ENCODE measurements around the gene GFPT1.

Gene GFPT1

DNA sequence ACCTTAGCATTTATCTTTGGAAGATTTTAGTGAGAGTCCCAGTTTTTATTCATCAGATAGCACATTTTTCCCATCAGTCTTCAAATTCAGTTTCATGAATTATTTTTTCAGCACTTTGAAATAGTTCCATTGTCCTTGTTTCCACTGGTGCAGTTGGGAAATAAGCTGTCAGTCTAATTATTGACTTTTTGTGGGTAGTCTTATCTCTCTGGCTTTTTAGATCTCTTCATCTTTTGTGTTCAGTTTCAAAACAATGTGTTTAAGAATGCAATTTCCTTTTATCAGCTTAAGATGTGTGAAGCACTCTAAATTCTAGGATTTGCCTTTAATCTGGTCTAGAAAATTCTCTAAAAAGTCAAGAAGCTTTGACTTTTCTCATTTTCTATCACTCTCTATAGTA is 70.5 kb downstream of the GFPT1 start:
- DNase-seq (ENCODE audit: low spot score), result no peak

DNA sequence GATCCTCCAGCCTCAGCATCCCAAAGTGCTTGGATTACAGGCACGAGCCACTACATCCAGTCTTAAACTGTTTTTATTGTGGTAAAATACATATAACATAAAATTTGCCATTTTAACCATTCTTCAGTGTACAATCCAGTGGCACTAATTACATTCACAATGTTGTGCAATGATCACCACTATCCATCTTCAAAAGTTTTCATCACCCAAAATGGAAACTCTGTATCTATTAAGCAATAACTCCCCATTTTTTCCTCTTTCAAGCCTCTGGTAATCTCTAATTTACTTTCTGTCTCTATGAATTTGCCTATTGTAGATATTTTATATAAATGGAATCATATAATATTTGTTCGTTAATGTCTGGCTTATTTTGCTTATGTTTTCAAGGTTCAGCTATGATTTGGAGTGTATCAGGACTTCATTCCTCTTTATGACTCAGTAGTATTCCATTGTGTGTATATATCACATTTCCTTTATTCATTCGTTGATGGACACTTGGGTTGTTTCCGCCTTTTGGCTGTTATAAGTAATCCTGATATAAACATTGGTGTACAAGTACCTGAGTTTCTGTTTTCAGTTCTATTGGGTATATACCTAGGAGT is 71.8 kb downstream of the GFPT1 start:
- no peak for DNase-seq (ENCODE audit: low spot score)

DNA sequence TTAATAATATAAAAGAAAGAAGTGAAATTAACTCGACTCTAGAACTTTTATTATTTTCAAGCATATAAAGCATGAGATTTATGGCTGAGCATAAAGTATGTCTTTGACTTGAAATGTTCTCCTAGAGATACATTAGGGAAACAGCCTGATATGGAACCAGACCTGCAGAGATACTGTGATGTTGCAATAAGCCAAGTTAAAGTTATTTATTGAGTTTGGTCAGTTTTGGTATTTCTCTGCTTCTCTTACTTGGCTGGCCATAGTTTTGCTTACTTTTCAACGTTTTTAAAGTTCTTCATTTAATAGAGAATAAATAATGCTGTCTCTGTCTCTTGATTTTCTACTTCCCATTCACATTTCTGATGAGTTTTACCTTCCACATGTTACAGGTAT is 76.0 kb downstream of the GFPT1 start:
- no peak for DNase-seq (ENCODE audit: low spot score)

DNA sequence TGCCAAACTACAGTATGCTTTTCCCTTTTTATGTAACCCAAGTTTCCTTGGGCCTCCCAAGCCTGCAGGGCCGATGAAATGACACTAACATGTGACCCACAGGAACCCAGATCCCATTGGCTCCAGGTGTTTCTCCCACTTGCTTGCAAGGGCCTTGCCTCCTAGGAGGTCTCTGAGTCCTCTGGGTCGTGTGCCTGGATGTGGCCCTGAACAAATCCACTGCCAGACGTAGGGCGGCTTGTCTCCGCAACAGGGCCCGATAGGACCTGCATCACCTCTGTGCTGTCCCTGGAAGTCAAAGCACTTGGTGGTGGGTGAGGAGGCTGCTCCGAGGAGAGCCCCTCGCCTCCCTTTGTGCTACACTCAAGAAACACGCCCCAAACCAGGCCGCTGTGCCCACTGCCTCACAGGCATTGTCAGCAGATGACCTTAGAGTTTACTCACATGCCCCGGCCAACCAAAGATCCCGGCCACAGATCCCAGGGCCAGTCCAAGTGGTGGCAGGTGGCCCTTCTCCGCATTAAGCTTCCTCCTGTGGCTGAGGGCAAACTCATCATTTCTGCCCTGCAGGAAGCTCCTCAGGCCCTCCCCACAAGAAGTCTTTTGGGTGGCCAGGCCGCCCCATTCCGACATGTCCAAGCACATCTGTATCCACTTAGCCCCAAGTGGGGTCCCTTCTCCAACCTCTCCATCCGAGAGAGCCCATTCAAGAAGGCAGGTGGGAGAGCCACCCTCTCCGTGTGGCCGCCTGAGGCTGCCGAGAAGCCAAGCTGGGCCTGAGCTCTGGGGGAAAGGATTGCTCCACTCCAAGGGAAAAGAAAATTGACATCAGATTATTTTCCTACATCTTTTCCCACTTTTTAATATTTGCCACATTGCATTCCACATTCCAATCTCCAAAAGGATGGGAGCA is 76.7 kb downstream of the GFPT1 start:
- no peak for DNase-seq (ENCODE audit: low spot score)

DNA sequence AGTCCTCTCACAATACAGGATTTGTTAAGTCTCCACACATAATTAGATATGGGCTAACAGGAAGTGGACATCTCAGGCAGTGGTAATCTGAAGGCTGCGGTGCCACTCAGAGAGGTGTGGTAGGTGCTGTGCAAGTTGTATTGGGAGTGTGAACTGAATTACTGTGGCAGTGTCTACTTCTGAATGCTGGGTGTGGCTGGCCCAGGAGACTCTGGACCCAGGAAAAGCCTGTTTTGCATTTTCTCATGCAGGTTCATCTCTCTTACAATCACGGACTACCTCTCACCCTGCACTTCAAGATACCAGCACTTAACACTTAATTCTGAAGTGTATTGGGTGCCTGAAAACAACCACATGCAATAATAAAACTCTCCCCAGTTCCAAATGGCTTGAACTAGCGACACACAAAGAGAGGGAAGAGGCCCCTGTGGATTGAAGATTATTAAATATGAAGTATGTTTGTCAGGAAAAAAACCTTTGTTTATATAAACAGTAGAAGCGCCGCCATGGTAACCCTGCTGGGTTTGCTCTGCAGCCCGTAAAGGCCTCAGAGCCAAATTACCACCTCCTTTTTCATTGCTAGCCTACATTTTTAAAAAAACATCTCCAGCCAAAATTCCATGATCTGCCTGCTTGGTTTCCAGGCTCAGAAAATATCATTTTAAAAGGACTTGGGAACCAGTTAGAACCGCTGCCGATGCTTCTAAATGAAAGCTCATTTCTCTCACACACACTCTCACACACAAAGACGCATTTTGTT is 77.5 kb downstream of the GFPT1 start:
- DNase-seq (ENCODE audit: low spot score), result no peak

DNA sequence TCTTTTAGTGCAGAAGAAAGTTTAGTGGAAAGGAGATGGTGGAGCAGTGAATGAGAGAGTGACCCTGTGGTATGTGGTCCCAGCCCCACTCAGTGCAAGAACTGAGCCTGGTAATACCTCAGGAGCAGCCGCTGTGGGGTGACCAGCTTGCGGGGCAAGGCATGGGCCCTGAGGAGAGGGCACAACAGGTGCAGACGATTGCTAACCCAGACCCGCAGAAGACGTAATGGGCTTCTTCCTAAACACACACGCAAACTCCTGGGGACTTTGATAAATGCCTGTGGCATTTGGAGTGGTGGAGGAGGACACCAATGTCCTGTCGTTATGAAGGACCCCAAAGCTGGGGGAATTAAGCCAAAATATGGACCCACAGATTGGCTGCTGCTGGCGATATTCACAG is 78.7 kb downstream of the GFPT1 start:
- no peak for DNase-seq (ENCODE audit: low spot score)

DNA sequence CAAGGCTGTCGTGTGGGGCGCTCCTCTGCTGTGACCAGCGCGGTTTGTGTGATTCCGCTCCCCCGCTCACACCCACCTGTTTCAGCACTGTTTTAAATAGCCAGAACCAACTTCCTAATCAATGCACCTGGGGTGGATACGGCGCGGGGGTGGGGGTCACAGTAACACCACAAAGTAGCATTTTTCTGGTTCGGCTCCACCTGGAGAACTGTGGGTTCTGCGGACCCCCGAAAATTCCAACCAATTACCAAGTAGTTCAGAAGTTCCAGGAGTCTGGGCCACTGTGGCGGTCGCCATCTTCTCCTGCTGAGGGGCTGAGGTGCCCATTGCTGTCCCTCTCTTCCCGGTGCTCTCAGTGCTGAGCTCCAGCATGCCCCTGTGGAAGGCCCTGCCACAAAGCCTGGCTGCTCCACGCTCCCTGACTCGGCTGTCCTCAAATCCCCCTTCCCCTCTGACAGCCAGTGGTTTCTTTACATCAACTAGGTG is 79.4 kb downstream of the GFPT1 start:
- DNase-seq (ENCODE audit: low spot score), result no peak

DNA sequence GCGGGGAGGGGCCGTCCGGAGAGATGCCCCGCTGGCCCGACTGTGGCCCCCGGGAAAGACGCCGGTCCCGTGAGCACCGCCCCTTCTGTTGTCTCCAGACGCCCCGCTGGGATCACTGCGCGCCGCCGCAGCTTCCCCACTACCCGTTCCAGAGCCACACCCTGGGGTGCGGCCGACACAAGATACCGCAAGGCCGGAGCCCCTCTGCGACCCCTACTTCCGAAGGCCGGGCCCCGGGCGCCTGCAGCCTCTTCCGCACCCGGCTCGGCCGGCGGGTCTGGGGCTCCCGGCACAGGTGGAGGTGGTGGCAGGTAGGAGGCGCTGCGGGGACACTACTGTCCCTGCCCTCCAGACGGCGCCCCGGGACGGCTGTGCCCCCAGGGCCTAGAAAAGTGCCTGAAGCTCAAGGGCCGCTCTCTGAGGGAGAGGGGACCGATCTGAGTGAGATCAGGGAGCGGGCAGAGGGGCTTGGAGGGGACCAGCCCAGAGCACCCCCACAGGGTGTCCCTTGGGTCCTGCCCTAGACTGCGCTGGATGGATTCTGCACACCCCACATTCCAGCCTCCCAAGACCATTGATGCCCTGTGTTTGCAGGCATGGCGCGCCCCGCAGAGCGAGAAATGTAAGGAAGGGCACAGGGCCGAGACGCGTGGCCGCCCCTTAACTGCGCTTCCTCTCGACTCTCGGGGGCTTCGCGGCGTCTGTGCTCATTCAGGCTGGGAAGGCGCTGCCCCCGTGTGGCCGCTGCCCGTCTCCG is 80.0 kb downstream of the GFPT1 start:
- DNase-seq (ENCODE audit: low spot score), result peak; percentile 95

DNA sequence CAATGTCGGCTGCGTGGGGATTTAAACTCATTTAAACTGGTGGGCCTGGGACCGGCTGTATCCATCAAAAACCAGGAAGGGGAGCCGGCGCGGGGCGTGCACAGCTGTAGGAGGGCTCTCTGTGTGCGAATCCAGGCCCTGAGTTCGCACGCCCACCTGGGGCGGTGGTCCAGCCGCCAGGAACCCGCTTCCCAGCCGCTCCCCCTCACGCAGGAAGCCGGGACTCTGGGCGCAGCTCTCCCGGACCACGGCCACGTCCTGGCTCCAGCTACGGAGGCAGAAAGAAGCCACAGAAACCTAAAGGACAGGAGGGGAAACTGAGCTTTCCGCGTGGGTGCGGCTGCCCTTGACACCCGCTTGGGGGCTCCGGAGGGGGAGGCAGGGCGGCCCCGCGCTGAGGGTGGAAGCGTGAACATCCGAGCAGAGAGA is 80.6 kb downstream of the GFPT1 start:
- DNase-seq (ENCODE audit: low spot score), result peak; percentile 53

DNA sequence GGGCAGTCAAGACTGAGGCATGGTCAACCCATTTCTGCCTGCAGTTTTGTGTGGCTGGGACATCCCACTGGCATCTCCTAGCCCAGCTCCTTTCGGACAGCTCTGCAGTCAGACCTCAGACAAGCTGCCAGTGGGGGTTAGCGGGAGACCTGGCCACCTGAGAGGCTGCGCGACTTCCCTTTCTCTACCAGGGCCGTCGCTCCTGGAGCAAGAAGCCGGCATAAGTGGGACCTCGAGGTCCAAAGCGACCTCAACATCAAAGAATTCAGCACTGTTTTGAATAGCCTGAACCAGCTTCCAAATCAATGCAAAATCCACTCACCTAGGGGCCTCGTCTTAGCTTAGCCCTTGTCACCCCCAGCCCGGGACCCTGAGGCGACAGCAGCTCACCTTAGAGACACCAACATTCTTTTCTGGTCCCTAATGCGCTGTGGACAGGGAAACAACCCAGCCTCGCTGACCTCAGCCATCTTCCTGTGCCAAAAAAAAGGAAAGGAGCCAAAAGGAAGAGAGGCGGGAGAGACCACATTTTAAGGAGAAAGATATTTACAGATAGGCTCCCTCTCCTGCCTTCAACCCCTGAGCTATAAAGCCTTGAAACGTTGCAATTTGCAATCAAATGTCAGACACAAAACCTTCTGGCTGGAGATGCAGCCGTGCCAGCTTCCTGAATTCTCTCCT is 81.2 kb downstream of the GFPT1 start:
- peak; percentile 25 for DNase-seq (ENCODE audit: low spot score)

DNA sequence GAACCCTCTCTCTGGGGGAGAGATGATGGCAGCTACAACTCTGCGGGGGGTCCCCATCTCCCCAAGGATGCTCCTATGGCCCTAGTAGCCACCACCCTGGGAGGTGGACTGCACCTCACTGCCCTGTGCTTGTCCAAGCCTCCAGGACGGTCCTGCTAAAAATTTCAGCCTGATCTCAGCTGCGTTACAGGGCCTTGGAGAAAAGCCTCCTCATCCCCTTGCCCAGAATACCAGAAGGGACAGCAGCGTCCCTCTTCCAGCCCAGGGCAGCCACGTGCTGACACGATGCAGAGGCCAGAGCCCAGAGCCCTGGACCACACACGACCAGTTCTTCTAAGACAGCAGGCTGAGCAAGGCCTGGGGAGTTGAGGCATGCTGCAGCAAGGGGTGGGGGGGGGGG is 81.9 kb downstream of the GFPT1 start:
- no peak for DNase-seq (ENCODE audit: low spot score)

DNA sequence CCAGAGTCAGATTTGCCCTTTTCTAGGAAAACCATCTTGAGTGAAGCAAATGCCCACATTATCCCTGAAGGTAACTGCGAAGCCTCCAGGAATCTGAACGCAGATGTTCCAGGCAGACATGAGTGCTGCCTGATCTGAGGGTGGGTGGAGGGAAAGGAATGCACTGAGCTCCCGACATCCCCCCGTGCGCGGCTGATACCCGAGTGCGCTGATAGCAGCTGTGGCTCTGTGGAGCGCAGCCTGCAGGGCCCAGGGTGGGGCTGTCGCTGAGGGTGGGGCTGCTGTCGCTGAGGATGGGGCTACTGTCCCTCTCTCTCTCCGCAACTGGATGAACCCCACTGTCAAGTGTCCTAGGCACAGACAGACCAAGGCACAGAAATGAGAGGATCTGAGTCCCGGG is 82.4 kb downstream of the GFPT1 start:
- no peak for DNase-seq (ENCODE audit: low spot score)

DNA sequence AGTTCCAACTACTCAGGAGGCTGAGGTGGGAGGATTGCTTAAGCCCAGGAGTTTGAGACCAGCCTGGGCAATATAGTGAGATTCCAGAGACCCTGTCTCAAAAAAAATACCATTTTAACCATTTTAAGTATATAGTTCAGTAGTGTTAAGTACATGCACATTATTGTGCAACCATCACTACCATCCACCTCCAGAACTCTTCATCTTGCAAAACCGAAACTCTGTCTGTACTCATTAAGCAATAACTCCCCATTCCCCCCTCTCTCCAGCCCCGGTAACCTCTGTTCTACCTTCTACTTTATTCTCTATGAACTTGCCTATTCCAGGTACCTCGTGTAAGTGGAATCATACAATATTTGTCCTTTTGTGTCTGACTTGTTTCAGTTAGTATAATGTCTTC is 86.4 kb downstream of the GFPT1 start:
- no peak for DNase-seq (ENCODE audit: low spot score)

DNA sequence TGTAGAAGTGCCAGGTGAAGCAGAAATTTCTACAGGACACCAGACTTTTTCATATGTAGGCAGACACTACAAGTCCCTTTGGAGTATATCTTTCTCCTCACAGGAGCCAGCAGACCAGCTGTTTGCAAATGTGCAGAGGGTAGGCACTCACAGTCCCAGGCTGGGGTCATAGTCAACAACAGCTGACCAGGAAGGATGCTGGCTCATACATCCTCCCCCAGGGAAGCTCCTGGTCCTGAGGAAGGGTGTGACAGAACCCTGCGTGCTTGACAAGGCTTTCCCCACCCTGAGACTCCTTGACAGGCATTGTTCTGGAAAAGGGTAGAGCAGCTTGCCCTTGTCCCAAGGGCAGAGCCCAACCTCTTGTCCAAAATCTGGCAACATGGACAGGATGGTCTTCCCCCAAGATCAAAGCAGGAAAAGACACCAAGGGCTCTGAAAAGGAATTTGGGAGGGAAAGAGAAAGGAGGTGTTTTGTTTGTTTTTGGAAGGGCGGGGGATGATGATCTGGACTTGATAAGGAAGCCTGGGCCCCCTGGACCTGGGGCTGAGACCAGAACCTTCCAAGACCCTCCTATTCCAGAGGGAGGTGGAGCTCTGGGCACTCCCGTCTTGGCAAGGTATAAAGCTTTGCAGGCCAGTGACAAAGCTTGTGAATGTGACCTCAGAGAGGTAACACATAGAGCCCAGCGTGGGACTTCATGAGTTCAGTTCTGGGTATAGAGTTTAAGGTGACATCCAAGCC is 87.1 kb downstream of the GFPT1 start:
- DNase-seq (ENCODE audit: low spot score), result no peak

DNA sequence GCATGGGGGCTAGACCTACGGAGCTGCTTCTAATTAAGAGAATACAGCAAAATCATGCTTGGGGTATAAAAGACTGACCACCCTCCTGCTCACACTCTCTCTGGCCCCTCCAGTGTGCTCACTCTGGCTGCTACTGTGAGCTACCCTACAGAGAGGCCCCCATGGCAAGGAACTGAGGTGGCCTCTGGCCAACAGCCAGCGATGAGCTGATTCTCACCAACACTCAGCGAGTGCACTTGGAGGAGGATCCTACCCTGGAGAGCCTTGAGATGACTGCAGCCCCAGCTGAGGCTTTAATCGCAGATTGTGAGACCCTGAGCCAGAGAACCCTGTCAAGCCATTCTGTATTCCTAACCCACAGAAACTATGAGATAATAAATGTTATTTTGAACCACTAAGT is 88.2 kb downstream of the GFPT1 start:
- DNase-seq (ENCODE audit: low spot score), result no peak

DNA sequence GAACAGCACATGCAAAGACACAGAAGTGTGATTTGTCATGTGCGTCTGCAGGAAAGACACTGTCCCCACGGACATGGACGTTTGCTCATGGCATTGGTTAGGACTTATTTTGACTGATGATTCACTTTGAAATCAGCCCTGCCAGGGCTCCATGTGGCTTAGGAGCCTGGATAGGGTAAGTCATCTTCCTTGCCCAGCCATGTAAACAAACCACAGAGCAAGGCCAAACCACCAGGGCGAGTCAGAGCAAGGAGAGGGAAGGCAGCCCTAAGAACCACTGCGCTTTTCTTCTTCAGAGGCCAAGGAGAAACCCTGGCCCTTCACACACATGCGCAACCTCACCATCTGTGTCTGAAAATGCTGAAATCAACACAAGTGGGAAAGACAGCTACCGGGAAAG is 88.8 kb downstream of the GFPT1 start:
- DNase-seq (ENCODE audit: low spot score), result no peak

DNA sequence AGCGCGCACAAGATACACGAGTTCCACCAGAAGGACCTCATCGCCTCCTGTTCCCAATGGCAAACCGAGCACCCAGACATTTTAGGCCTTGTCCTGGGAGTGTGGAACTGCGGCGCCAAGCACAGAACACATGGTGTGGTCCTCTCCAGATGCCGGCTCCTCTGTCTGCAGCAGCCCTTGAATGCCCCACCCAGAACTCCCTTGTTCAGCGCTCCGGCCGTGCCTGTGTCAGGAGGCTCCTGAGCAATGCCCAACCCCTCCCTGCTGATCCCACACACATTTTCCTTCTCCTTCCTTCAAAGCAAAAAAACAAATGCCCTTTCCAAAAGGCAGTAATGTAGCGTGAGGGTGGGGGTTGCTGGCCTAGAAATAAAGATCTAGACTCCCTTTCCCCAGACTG is 89.8 kb downstream of the GFPT1 start:
- DNase-seq (ENCODE audit: low spot score), result no peak

DNA sequence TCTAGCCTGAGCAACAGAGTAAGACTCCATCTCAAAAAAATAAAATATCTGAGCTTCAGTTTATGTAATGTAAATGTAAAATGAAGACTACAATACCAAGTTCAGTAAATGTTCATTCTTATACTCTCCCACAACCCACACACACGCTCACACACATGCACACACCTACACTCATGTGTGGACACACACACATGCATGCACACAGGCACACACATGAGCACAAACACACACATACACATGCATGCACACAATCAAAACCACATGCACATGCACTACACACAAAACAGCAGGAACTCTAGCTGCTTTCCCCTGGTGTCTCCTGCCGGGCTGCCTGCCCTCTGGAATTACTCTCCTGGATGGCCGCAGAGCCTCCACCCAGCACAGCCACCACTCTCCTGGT is 90.6 kb downstream of the GFPT1 start:
- DNase-seq (ENCODE audit: low spot score), result no peak

DNA sequence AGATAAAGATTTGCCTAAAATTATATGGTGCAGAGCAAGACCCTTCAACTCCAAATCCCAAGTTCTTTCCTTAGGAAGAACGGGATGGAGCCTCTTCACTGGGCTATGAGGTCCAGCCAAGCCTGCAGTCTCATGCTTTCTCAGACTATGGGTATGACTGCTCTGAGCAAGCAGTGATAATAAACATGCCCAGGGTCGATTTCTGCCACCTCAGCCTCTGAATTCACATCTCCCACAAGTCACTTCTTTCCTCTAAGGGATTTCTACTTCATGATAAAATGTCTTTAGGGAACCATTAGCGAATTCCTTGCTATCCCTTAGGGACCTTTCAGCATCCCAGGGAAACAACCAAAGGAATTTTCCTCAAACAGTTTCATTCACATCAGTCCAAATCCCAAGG is 94.8 kb downstream of the GFPT1 start:
- no peak for DNase-seq (ENCODE audit: low spot score)

DNA sequence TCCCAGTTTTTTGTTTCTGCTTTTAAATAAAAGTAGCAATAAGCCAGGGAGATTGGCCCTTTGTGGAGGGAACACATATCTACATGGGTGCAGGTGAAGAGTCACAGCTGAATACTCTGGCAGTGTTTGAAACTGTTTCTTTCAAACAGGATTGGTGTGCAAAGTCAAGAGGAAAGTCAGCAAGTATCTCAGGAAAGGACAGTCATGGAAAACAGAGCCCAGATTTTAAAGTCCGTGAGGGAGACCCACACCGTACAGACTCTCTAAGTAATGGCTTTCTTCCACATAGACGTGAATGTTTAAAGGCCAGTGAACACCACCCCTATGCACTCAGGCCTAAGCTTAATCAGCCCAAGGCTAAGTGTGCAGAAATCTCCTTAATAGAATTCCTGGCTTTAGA is 95.3 kb downstream of the GFPT1 start:
- DNase-seq (ENCODE audit: low spot score), result no peak

Data from iPS-NIHi11 (cell line).